Activated T-cell treated with anti-CD3 and anti-CD28 coated beads for 4 hours (primary cell): ENCODE measurements around the gene JAK3.
"Not testable (repeated sequence)": the region's sequence is repeated elsewhere in the genome, so short reads cannot be mapped to it uniquely, and the experiment has no call there.

ENCODE experiments used
- DNase-seq: peaks from one replicate; pipeline ENCODE4 v3.0.0-alpha.2; 2020

Gene JAK3

DNA sequence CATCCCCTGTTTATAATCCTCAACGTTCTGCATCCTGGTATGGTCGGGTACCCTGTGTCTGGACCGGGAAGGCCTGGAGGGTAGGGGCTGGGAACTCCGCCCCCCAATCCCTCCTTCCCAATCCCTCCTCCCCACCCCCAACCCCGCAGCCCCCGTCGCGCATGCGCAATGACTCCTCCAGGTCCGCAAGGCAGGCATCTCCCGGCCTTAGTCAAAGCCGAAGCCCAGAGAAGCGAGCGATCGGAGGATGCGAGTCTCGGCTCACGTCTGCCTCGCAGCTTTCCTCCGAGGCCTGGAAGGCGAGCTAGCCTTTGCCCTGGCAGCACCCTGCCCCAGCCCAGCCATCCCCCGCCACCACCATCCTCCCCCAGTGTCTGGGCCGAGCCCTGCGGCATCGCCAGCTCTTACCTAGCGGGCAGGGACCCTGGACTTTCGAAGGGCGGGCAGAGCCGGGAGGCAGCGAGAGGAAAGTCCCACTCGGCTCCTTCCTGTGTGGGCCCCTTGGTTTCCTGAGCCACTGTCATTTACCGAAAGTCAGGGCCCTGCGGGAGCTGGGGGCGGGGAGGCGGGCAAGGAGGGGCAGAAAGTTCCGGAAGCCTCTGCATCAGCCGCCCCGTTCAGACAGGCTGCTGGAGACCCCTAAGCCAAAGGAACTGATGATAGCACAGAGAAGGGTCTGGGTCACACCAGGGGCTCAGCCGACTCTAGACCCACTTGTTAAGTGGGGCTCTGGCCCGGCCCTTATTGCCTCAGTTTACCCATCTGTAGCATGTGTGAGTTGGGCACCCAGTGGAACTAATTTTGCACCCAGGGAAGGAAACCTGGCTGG lies at the start of gene JAK3:
JAK3 (minus strand) TSS at position 445 of the 829 bp plus-strand sequence. CDS start 3,565 bp downstream, outside the sequence.
- peak; percentile 87 for DNase-seq

DNA sequence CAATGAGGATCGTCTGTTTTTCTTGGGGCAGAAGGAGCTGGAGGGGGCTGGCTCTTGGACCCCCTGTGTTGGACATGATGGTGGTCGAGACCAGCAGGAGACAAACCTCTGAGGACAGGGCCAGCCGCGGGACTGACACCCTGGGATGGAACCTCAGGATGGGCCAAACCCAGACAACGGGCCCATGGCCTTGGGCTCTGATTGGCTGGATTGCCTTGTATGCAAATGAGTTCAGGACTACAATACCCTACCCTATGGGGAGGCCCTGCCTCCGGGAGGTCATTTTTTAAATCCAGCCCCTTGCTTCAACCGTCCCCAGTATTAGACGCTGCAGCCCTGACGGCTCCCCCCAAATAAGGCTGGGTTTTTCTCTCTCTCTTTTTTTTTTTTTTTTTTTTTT lies 46.0 kb upstream of the JAK3 start:
- DNase-seq = no peak

DNA sequence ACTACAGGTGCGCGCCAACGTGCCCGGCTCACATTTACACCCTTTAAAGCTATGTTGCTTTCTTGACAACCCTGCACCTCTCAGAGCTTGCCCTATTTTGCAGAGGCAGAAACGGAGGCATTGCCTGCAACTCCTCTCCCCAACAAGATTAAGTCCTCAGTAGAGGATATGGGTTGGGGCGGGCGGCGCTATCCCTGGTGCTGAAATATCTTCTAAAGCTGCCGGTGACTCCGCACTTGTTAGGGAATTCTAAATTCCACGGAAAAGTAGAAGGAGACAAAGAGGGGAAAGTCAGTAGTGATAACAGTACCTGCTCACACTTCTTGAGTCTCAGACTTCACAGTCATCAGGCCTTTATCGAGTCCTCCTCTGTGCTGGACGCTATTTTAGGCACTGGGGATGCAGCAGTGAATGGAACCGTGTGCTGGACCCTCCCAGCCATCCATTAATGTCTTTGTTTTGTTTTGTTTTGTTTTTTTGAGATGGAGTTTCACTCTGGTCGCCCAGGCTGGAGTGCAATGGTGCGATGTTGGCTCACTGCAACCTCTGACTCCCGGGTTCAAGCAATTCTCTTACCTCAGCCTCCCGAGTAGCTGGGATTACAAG lies 41.9 kb upstream of the JAK3 start:
- no peak for DNase-seq

DNA sequence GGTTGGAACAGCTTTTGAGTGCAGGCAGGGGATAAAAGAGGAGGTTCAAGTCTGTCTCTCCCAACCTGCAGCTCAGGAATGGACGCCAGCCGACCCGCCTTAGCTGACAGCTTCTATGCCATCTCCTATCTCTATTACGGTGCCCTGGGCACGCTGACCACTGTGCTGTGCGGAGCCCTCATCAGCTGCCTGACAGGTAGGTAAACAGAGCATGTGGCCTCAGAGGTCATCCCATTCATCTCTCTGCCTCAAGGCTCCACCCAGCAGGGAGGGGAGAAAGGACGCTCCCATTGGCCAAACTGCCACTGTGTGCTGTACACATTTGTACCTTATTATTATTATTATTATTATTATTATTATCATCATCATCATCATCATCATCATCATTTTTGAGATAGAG lies 40.5 kb upstream of the JAK3 start:
- DNase-seq = no peak

DNA sequence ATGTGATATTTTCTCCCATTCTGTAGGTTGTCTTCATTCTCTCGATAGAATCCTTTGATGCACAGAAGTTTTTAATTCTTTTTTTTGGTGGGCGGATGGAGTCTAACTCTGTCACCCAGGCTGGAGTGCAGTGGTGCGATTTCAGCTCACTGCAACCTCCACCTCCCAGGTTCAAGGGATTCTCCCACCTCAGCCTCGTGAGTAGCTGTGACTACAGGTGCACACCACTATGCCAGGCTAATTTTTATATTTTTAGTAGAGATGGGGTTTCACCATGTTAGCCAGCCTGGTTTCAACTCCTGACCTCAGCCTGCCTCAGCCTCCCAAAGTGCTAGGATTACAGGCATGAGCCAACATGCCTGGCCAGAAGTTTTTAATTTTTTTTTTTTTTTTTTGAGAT lies 39.4 kb upstream of the JAK3 start:
- DNase-seq = not testable (repeated sequence)

DNA sequence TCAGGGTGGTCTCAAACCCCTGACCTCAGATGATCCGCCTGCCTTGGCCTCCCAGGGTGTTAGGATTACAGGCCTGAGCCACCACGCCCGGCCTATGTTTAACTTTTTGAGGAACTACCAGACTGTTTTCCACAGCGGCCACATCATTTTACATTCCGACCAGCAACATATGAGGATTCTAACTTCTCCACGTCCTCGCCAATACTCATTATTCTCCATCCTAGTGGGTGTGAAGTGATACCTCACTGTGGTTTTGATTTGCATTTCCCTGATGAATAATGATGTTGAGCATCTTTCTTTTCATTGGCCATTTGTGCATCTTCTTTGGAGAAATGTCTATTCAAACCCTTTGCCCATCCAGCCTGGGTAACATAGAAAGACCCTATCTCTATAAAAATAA lies 38.7 kb upstream of the JAK3 start:
- no peak for DNase-seq

DNA sequence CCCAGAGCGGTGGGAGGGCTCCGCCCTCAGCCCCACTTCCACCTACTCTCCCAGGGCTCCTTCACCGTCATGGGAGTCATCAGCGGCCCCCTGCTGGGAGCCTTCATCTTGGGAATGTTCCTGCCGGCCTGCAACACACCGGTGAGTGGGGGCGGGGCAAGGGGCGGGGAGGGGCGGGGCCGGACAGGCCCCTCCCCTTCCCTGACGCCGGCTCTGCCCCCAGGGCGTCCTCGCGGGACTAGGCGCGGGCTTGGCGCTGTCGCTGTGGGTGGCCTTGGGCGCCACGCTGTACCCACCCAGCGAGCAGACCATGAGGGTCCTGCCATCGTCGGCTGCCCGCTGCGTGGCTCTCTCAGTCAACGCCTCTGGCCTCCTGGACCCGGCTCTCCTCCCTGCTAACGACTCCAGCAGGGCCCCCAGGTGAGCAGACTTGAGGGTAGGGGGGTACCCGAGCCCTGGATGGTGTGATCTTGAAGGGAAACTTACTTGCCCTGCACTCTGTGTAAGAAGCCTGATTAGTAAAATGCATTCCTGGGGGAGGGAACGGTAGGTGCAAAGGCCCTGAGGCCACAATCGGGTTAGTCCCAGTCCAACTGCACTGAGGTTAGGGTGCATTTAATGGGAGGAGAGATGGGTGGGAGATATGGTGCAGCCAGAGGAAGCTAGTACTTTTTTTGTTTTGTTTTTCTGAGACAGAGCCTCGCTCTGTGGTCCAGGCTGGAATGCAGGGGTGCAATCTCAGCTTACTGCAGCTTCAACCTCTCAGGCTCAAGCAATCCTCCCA lies 36.0 kb upstream of the JAK3 start:
- no peak for DNase-seq

DNA sequence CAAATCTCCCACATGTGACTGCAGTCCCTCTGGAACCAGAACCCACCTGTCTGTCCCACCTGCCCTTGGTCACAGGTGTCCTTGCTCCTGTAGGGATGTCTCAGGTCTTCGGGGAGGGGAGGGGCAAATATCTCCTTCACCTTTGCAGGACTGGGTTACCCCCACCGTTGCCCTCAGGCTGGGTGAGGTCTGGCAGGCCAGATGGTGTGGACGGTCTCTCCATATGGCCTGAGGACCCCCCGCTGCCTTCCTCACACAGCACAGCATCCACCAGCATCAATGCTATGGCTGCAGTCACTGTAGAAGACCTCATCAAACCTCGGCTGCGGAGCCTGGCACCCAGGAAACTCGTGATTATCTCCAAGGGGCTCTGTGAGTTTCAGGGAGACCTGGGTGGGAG lies 33.9 kb upstream of the JAK3 start:
- DNase-seq = no peak

DNA sequence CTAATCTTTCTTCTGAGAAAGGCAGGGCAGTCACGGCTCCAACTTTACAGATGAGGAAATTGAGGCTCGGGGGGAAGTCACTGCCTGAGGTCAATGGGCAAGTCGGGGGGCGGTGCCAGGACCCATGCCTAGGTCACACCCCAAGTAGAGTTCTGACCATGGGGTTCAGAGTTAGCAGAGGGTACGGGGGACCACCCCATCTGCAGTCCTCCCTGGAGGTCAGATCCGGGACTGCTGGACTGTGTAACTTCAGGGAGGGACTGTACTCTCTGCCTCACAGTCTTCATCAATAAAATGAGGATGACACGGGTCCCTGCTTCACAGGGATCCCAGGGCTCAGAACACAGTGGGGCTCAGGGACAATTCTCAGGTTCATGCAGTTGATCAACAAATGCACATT lies 31.7 kb upstream of the JAK3 start:
- DNase-seq = no peak

DNA sequence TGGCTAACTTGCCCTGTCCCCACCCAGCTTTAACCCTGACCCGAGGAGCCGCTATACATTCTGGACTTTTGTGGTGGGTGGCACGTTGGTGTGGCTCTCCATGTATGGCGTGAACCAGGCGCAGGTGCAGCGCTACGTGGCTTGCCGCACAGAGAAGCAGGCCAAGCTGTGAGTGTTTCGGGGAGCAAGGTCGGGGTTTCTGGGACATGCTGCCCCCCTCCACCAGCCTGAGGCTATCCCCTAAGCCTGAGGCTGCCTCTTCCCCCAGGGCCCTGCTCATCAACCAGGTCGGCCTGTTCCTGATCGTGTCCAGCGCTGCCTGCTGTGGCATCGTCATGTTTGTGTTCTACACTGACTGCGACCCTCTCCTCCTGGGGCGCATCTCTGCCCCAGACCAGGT lies 29.9 kb upstream of the JAK3 start:
- no peak for DNase-seq

DNA sequence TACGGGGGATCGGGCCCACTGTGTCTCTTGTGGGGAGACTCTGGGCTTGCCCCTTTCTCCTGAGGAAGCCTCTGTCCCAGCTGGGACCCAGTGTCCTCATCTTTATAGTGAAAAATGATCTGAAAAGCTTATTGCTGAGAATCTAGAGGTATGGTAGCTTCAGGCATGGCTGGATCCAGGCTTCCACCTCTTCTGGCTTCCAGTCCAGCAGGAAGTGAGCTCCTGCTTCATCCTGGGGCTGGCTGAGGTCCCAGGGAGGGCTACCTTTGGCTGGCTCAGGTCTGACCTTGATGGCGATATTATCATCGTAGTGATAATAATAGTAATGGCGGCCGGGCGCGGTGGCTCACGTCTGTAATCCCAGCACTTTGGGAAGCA lies 27.0 kb upstream of the JAK3 start:
- DNase-seq = no peak

DNA sequence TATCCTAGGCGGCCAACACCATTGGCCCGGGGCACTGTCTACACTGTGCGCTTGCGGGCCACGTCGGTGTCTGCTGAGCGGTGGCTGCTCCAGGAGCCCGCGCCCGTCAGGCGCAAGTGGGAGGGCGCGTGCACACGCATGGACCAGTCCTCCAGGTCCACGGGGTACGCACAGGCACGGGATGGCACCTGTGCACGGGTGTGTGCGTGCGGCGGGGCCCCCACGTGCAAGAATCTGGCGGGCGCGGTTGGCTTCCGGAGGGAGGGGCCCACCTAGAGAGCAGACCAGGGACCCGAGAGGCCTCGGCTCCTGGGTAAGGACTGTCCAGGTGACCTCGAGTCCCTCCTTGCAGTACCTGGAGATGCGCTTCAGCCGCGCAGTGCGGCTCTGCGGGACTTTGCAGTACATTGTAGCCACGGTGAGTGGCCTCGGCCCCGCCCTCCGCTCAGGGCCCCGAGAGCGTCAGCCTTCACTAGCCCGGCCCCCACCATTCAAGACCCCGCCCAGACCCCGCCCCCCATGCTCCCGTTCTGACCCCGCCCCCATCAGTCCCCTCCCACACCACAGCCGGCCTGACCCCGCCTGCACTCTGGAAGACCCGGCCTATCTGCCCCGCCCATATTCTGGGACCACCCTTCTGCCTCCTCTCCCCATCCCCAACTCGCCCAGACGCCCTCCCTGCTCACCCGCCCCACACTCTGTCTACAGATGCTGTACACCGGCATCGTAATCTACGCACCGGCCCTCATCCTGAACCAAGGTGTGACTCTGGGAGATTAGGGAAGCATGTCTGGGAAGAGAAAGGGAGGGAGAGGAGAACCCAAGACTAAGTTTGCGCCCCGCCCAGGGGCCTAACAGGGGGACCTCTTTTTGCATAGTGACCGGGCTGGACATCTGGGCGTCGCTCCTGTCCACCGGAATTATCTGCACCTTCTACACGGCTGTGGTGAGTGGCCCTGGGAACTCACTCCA lies 26.3 kb upstream of the JAK3 start:
- DNase-seq = peak; percentile 63

DNA sequence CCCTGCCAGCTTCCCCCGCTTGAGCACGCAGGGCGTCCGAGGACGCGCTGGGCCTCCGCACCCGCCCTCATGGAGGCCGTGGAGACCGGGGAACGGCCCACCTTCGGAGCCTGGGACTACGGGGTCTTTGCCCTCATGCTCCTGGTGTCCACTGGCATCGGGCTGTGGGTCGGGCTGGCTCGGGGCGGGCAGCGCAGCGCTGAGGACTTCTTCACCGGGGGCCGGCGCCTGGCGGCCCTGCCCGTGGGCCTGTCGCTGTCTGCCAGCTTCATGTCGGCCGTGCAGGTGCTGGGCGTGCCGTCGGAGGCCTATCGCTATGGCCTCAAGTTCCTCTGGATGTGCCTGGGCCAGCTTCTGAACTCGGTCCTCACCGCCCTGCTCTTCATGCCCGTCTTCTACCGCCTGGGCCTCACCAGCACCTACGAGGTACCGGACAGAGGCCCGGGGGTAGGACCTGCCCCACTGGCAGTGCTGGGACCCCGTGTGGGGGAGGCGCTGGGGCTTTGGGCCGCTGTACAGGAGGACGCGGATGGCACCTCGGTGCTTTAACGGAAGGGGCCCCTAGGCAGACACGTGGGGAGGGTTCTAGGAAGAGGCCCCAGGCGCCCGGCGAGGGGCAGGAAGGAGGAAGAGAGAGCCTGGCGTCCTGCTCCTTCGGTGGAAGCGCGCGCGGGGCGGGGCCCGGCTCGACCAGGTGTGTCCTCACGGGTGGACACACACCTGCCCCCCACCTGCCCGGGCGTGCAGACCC lies 24.6 kb upstream of the JAK3 start:
- DNase-seq = no peak

DNA sequence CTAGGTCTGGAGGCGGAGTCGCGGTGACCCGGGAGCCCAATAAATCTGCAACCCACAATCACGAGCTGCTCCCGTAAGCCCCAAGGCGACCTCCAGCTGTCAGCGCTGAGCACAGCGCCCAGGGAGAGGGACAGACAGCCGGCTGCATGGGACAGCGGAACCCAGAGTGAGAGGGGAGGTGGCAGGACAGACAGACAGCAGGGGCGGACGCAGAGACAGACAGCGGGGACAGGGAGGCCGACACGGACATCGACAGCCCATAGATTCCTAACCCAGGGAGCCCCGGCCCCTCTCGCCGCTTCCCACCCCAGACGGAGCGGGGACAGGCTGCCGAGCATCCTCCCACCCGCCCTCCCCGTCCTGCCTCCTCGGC lies 24.1 kb upstream of the JAK3 start, which contains the start of gene SLC5A5:
SLC5A5 (plus strand) TSS at position 68 of the 373 bp plus-strand sequence. CDS start 375 bp downstream, outside the sequence.
- DNase-seq = no peak

DNA sequence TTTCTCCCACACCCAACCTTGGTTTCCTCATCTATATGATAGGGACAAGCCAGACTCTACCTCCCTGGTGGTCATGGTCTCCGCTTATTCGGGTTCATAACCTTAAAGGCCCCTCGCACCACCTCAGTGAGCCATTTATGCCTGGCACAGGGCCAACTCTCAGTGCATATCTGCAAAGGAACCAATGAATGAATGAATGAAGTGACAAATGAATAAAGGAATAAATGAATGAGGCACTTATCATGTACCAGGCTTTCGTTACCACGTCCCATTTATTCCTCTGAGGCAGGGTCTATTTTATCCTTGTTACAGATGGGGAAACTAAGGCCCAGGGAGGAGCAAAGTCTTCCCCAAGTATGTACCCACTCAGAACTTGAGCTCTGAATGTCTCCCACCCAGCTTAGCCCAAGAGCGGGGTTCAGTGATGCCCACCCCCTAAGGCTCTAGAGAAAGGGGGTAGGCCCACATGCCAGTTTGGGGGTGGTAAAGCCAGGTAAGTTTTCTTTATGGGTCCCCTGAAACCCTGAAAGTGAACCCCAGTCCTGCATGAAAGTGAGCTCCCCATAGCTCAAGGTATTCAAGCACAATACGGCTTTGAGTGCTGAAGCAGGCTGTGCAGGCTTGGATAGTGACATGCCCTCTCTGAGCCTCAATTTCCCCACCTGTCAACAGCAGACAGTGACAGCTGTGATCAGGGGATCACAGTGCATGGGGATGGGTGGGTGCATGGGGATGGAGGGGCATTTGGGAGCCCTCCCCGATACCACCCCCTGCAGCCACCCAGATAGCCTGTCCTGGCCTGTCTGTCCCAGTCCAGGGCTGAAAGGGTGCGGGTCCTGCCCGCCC lies 23.5 kb upstream of the JAK3 start:
- DNase-seq = no peak

DNA sequence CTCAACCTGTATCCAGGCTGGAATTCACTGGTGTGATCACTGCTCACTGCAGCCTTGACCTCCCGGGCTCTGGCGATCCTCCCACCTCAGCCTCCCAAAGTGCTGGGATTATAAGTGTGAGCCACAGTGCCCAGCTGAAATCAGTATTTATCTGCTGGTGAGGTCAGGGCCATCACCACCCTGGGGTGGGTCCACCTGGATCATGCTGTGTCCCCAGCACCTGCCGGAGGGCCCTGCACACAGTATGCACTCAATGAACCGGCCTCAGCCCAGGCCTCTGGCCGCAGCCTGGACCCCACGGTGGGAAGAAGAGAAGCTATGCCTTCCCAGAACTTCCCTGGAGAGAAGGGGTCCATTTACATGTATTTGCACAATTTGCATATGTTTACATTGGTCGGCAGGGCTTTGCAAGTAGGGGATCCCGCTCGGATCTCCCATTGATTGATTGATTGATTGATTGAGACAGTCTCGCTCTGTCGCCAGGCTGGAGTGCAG lies 21.4 kb upstream of the JAK3 start:
- DNase-seq = no peak

DNA sequence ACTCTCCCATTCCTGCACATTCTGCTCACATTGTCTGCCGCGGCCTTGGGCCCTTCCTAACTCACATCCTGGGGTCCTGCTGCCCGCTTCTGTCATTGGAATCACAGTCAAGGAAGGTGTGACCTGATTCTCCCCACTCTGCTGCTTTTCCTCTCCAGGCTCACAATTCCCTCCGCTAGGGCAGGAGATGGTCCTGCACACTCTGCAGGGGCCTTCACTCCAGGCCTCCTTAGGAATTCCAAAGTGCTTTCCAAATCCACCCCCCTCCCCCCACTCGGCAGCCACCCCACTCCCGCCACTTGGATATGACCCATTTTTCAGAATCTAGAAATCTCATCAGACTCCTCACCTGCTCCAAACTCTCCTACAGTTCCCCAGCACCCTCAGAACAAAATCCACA lies 20.9 kb upstream of the JAK3 start:
- DNase-seq = no peak

DNA sequence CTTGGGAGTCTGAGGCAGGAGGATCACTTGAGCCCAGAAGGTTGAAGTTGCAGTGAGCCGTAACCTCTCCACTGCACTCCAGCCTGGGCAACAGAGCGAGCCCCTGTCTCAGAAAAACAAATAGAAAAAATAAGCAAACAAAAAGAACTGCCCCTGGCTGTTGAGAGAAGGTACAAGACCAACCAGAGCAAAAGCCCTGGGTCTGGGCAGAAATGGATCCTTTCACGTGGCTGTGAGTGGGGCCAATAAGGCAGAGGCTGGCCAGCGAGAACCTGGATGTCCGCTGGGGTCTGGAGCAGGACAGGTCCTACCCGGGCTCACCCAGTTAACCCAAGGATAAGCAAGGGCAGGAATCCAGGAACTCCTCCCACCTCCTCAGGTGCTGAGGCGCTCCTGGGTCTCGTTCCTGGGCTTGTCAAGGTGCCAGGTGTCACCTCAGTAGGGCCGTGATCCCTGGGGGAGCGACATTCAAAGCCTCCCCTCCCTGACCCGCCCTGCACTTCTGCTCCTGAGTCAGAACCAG lies 19.2 kb upstream of the JAK3 start:
- DNase-seq = no peak

DNA sequence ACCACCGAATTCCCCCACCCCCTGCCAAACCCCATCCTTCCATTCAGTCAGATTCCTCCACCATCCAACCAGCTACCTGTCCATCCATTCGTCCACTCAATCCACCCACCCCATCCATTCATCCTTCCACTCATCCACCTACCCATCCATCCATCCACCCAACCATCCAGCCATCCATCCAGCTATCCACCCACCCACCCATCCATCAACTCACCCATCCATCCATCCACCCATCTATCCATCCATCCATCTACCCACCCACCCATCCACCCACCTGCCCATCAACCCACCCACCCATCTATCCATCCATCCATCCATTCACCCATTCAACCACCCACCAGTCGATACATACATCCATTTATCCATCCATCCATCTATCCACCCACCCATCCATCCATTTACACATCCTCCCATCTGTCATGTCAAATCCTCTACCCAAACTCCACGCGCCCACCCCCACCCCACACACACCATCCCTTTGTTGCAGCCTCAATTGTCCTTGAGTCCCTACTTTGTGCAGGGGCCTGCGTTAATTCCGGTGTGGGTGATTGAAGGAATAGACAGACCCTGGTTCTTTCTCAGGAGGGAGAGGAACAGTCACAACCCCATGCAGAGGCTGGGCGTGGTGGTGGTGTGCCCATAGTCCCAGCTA lies 18.7 kb upstream of the JAK3 start:
- no peak for DNase-seq
